SK-N-MC (cell line): Measurements from ENCODE around the gene FAM204A.

Source experiments
- EZH2 ChIP-seq: fragments of 200-600 bp; sonication (generic); IDR thresholded peaks from one replicate; pipeline ENCODE4 v1.6.1; 2017; ENCODE audit warnings: antibody characterized with exemption
- FOXP2 ChIP-seq: optimal IDR thresholded peaks from 2 replicates; pipeline ENCODE3; 2011; ENCODE audit warnings: mild to moderate bottlenecking, moderate library complexity; ENCODE audit not compliant: insufficient read depth; ENCODE audit errors: extremely low read length, control extremely low read depth
- POLR2AphosphoS5 ChIP-seq: IDR thresholded peaks from 2 replicates; pipeline ENCODE4 v1.6.1; 2012; ENCODE audit warnings: mild to moderate bottlenecking, low read depth, low read length, borderline replicate concordance

DNA sequence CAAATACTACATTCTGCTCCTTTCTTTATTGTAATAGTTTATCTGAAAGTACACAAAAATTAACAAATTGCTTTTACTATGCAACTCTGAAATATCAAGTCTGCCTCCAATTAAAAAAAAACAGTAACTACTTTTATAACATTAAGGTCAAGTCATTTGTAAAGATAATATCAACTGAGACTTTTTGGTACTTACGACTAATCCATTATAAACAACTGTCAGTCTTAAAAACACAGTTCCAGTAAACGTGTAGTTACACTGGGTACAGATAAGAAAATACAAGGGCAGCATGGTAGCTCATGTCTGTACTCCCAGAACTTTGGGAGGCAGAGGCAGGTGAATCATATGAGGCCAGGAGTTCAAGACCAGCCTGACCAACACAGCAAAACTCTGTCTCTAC is 32.2 kb downstream of the FAM204A start:
- TF ChIP-seq FOXP2 (no peak), POLR2AphosphoS5 (no peak), EZH2 (no peak)
